ENCODE measurements around the gene C9orf50.
"Not testable (repeated sequence)": the region's sequence is repeated elsewhere in the genome, so short reads cannot be mapped to it uniquely, and the experiment has no call there.

The C9orf50 gene

GRCh38 chr9:129609486-129610212 is 11.3 kb downstream of the C9orf50 start:
- DNase-seq, result peak in 2 of 3 experiments; percentile 29 to 47

GRCh38 chr9:129608561-129609481 is 12.1 kb downstream of the C9orf50 start:
- no peak for DNase-seq

- no peak for DNase-seq
These were observed 13.9 kb downstream of the C9orf50 start for GRCh38 chr9:129607027-129607387.

- DNase-seq, result no peak
These were observed 14.5 kb downstream of the C9orf50 start for GRCh38 chr9:129606161-129607026.

- DNase-seq, result peak in 1 of 3 experiments; percentile 27
These were observed 16.1 kb downstream of the C9orf50 start for GRCh38 chr9:129604766-129605163.

- DNase-seq, result no peak
These were observed 16.7 kb downstream of the C9orf50 start for GRCh38 chr9:129604056-129604765.

GRCh38 chr9:129602598-129603415 is 18.1 kb downstream of the C9orf50 start:
- peak in 2 of 3 experiments; percentile 33 to 51 for DNase-seq

GRCh38 chr9:129601082-129601674 is 19.7 kb downstream of the C9orf50 start:
- DNase-seq, result no peak

GRCh38 chr9:129598089-129598596 is 22.8 kb downstream of the C9orf50 start:
- DNase-seq, result no peak

- no peak for DNase-seq
These were observed 23.4 kb downstream of the C9orf50 start for GRCh38 chr9:129597355-129598088.

GRCh38 chr9:129596541-129597331 is 24.2 kb downstream of the C9orf50 start:
- DNase-seq, result no peak

GRCh38 chr9:129595903-129596540 is 24.9 kb downstream of the C9orf50 start:
- no peak for DNase-seq

- DNase-seq, result no peak
These were observed 25.6 kb downstream of the C9orf50 start for GRCh38 chr9:129595311-129595741.

GRCh38 chr9:129594632-129595031 is 26.3 kb downstream of the C9orf50 start:
- DNase-seq, result no peak

- DNase-seq, result not testable (repeated sequence)
These were observed 28.1 kb downstream of the C9orf50 start for GRCh38 chr9:129592790-129593189.

GRCh38 chr9:129591916-129592315 is 29.0 kb downstream of the C9orf50 start:
- peak in 1 of 3 experiments; percentile 23 for DNase-seq

- DNase-seq, result no peak
These were observed 30.4 kb downstream of the C9orf50 start for GRCh38 chr9:129590466-129590865.

- peak in 1 of 3 experiments; percentile 60 for DNase-seq
These were observed 33.2 kb downstream of the C9orf50 start for GRCh38 chr9:129587487-129588262.
